Activated CD8-positive, alpha-beta T cell treated with anti-CD3 and anti-CD28 coated beads for 36 hours (primary cell): ENCODE measurements around the gene KRT10. TPM values are rescaled to one million over a fixed set of nuclear protein-coding genes. Genes with fewer than 3 reads are reported as not detected.

Experiments
- ATAC-seq: fragments of 200-7000 bp; cut with Tn5 transposase; one replicate; pipeline ENCODE4 v1.10.0; 2021; ENCODE audit warnings: mild to moderate bottlenecking, moderate library complexity
- CTCF ChIA-PET: fragments of 350-600 bp; sonication (Branson Sonifier 250); formaldehyde crosslinking; loops from one replicate; lab custom pipeline; 2021; ENCODE audit warnings: antibody characterized with exemption; lab: Charles Lee
- POLR2A ChIA-PET: fragments of 350-600 bp; sonication (Branson Sonifier 250); formaldehyde crosslinking; loops from one replicate; lab custom pipeline; 2021; ENCODE audit warnings: antibody characterized with exemption; lab: Charles Lee
- DNase-seq: peaks from one replicate; pipeline ENCODE4 v3.0.0-alpha.2; 2020
- H3K27ac Mint-ChIP-seq: one replicate; pipeline ENCODE4 v1.8.0; 2021; ENCODE audit warnings: mild to moderate bottlenecking, mixed read lengths
- H3K27me3 Mint-ChIP-seq: one replicate; pipeline ENCODE4 v1.8.0; 2021; ENCODE audit warnings: mixed read lengths
- H3K36me3 Mint-ChIP-seq: one replicate; pipeline ENCODE4 v1.8.0; 2021; ENCODE audit warnings: low read depth, mixed read lengths
- H3K4me1 Mint-ChIP-seq: one replicate; pipeline ENCODE4 v1.8.0; 2021; ENCODE audit warnings: low read depth, mixed read lengths
- H3K4me3 Mint-ChIP-seq: one replicate; pipeline ENCODE4 v1.8.0; 2021; ENCODE audit warnings: mild to moderate bottlenecking, moderate library complexity, mixed read lengths
- H3K9me3 Mint-ChIP-seq: one replicate; pipeline ENCODE4 v1.8.0; 2021; ENCODE audit warnings: mixed read lengths
- CTCF ChIP-seq: fragments of 200-600 bp; IDR thresholded peaks from one replicate; pipeline ENCODE4 v1.8.0; 2022; ENCODE audit warnings: antibody characterized with exemption, mild to moderate bottlenecking
- intact Hi-C: fragments of 100-400 bp; cut with micrococcal nuclease; formaldehyde crosslinking; loops from one replicate; pipeline ENCODE4 v1.10.0; 2022
- total RNA-seq, 2 experiments: library from RNA; stranded (reverse); gene quantifications; one replicate each; pipeline ENCODE4 v1.2.3, GENCODE V29; 2021

KRT10 gene
- total RNA-seq, 2 experiments from 2014 or later, result 26.9 to 31.3 TPM

GRCh38 chr17:40809721-40810421 lies 12.5 kb downstream of the KRT10 start:
- TF ChIP-seq CTCF, result no peak
- Mint-ChIP-seq H3K4me1 (no peaks in the 10 kb centered on the region), H3K27me3 (peaks cover 67% of the 10 kb centered on the region), H3K9me3 (no peaks in the 10 kb centered on the region), H3K36me3 (peaks cover 2% of the 10 kb centered on the region), H3K27ac (no peak overlapping the region), H3K4me3 (no peak overlapping the region)
- intact Hi-C loops, result no loop called here
- POLR2A ChIA-PET, result no interaction called here
- DNase-seq, result no peak
- no peak for ATAC-seq
- CTCF ChIA-PET, result interaction anchor here (0.9 to 1.1 kb wide), 3 partner anchors 9 to 513 kb away, joined by 3 to 5 read pairs (median 3); no protein-coding TSS in a partner anchor

- Mint-ChIP-seq H3K9me3 (no peaks in the 10 kb centered on the region), H3K36me3 (no peaks in the 10 kb centered on the region), H3K4me1 (peaks cover 2% of the 10 kb centered on the region), H3K4me3 (no peak overlapping the region), H3K27me3 (peaks cover 53% of the 10 kb centered on the region), H3K27ac (no peak overlapping the region)
- ChIA-PET CTCF (interaction anchor here (0.7 to 1.6 kb wide), 4 partner anchors 13 to 857 kb away, joined by 3 to 6 read pairs (median 3); no protein-coding TSS in a partner anchor), POLR2A (interaction anchor here (0.7 kb wide), 1 partner anchor 44 kb away, joined by 4 read pairs; no protein-coding TSS in a partner anchor)
- DNase-seq (no peak), ATAC-seq (no peak)
- intact Hi-C loops, result no loop called here
- no peak for TF ChIP-seq CTCF
Measured at GRCh38 chr17:40806131-40806530, 16.3 kb downstream of the KRT10 start.

DNA sequence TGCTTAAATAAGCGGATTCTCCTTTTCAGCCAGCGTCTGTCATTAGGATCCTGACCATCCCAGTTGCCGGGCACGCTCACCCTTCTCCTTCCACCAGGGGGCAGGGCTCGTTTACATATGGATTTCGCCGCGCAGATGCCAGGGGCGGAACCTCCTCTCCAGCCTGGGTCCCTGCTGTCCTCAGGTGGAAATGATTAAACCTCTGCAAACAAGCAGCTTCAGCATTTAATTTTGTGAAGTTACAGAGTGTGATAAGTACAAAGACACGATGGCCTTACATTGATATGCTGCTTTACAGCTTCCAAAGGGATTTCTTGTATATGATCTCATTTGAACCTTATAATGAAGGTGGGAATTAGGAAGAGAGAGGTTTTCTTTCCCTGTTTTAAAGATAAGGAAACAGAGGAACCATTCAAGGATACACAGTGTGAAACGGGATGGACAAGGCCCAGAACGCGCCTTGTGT lies 18.8 kb downstream of the KRT10 start:
- Mint-ChIP-seq H3K27ac (no peak overlapping the region), H3K36me3 (no peaks in the 10 kb centered on the region), H3K9me3 (no peaks in the 10 kb centered on the region), H3K4me1 (peaks cover 2% of the 10 kb centered on the region), H3K4me3 (no peak overlapping the region), H3K27me3 (peaks cover 41% of the 10 kb centered on the region)
- DNase-seq, result peak; percentile 89
- peak; percentile 99 for ATAC-seq
- POLR2A ChIA-PET, result no interaction called here
- CTCF ChIA-PET, result interaction anchor here (0.6 to 2.8 kb wide), 7 partner anchors 8 to 845 kb away, joined by 3 to 11 read pairs (median 4); no protein-coding TSS in a partner anchor
- intact Hi-C loops, result no loop called here
- TF ChIP-seq CTCF, result peak; percentile 92

- ChIA-PET CTCF (no interaction called here), POLR2A (no interaction called here)
- Mint-ChIP-seq H3K4me1 (peaks cover 2% of the 10 kb centered on the region), H3K27ac (no peak overlapping the region), H3K4me3 (no peak overlapping the region), H3K36me3 (no peaks in the 10 kb centered on the region), H3K27me3 (peaks cover 33% of the 10 kb centered on the region), H3K9me3 (no peaks in the 10 kb centered on the region)
- intact Hi-C loops, result no loop called here
- ATAC-seq (no peak), DNase-seq (no peak)
- TF ChIP-seq CTCF, result no peak
Measured at GRCh38 chr17:40801157-40801556, 21.3 kb downstream of the KRT10 start.

GRCh38 chr17:40800381-40800780 lies 22.0 kb downstream of the KRT10 start:
- ATAC-seq (no peak), DNase-seq (no peak)
- intact Hi-C loops, result no loop called here
- ChIA-PET POLR2A (no interaction called here), CTCF (no interaction called here)
- Mint-ChIP-seq H3K36me3 (no peaks in the 10 kb centered on the region), H3K4me3 (no peak overlapping the region), H3K9me3 (no peaks in the 10 kb centered on the region), H3K4me1 (peaks cover 2% of the 10 kb centered on the region), H3K27me3 (peaks cover 30% of the 10 kb centered on the region), H3K27ac (no peak overlapping the region)
- no peak for TF ChIP-seq CTCF
